Progenitor cell of endocrine pancreas (in vitro differentiated cells): ENCODE measurements around the gene RBM22. TPM values are rescaled to one million over a fixed set of nuclear protein-coding genes. Genes with fewer than 3 reads are reported as not detected.
A peak's percentile ranks its signal among the peaks of the same experiment; 100 is the strongest.

Experiments used
- DNase-seq: peaks from one replicate; pipeline ENCODE4 v3.0.0; 2021; ENCODE audit warnings: low spot score; ENCODE audit not compliant: unreplicated experiment
- H3K27ac Mint-ChIP-seq: 2 replicates; pipeline ENCODE4 v1.8.0; 2021; ENCODE audit warnings: mild to moderate bottlenecking, moderate library complexity, mixed read lengths
- H3K27me3 Mint-ChIP-seq: 2 replicates; pipeline ENCODE4 v1.8.0; 2021; ENCODE audit warnings: mixed read lengths
- H3K36me3 Mint-ChIP-seq: 2 replicates; pipeline ENCODE4 v1.8.0; 2022; ENCODE audit warnings: mixed read lengths; ENCODE audit not compliant: insufficient read depth
- H3K4me1 Mint-ChIP-seq: 2 replicates; pipeline ENCODE4 v1.8.0; 2021; ENCODE audit warnings: low read depth, mixed read lengths
- H3K4me3 Mint-ChIP-seq: 2 replicates; pipeline ENCODE4 v1.8.0; 2021; ENCODE audit warnings: low read depth, mild to moderate bottlenecking, moderate library complexity, mixed read lengths
- H3K9me3 Mint-ChIP-seq: 2 replicates; pipeline ENCODE4 v1.8.0; 2021; ENCODE audit warnings: low read depth, mixed read lengths
- CTCF ChIP-seq: fragments of 200-600 bp; sonication (generic); IDR thresholded peaks from one replicate; pipeline ENCODE4 v1.5.0; 2021; ENCODE audit warnings: antibody characterized with exemption, mild to moderate bottlenecking; ENCODE audit not compliant: unreplicated experiment
- total RNA-seq: library from RNA; stranded (reverse); gene quantifications from 2 replicates; pipeline ENCODE4 v1.2.1, GENCODE V29; 2021

Gene RBM22
- total RNA-seq, 1 donor from 2014 or later: 59.1 TPM

GRCh38 chr5:150734579-150735384, 33.9 kb upstream of the RBM22 start:
- no peak for TF ChIP-seq CTCF
- no peak overlapping the region for H3K4me3 Mint-ChIP-seq
- no peaks in the 10 kb centered on the region for H3K27me3 Mint-ChIP-seq
- peaks cover 62% of the 10 kb centered on the region for H3K36me3 Mint-ChIP-seq
- H3K9me3 Mint-ChIP-seq: peaks cover 23% of the 10 kb centered on the region
- no peak for DNase-seq
- no peaks in the 10 kb centered on the region for H3K4me1 Mint-ChIP-seq
- no peak overlapping the region for H3K27ac Mint-ChIP-seq

GRCh38 chr5:150731669-150732242, 30.9 kb upstream of the RBM22 start:
- H3K4me1 Mint-ChIP-seq: no peaks in the 10 kb centered on the region
- no peak for TF ChIP-seq CTCF
- H3K9me3 Mint-ChIP-seq: peaks cover 13% of the 10 kb centered on the region
- no peak overlapping the region for H3K4me3 Mint-ChIP-seq
- H3K36me3 Mint-ChIP-seq: peaks cover 46% of the 10 kb centered on the region
- no peaks in the 10 kb centered on the region for H3K27me3 Mint-ChIP-seq
- DNase-seq: no peak
- no peak overlapping the region for H3K27ac Mint-ChIP-seq

GRCh38 chr5:150729859-150730258, 29.0 kb upstream of the RBM22 start:
- peaks cover 28% of the 10 kb centered on the region for H3K36me3 Mint-ChIP-seq
- H3K4me3 Mint-ChIP-seq: no peak overlapping the region
- H3K4me1 Mint-ChIP-seq: no peaks in the 10 kb centered on the region
- DNase-seq: no peak
- no peak for TF ChIP-seq CTCF
- no peaks in the 10 kb centered on the region for H3K27me3 Mint-ChIP-seq
- peak overlapping the region; percentile 46 for H3K27ac Mint-ChIP-seq
- H3K9me3 Mint-ChIP-seq: no peaks in the 10 kb centered on the region

GRCh38 chr5:150723845-150724244, 23.0 kb upstream of the RBM22 start:
- no peak for DNase-seq
- H3K4me1 Mint-ChIP-seq: no peaks in the 10 kb centered on the region
- no peaks in the 10 kb centered on the region for H3K9me3 Mint-ChIP-seq
- H3K27ac Mint-ChIP-seq: no peak overlapping the region
- no peak overlapping the region for H3K4me3 Mint-ChIP-seq
- H3K36me3 Mint-ChIP-seq: peaks cover 25% of the 10 kb centered on the region
- no peak for TF ChIP-seq CTCF
- no peaks in the 10 kb centered on the region for H3K27me3 Mint-ChIP-seq

- DNase-seq: no peak
Observed at GRCh38 chr5:150710165-150710564, 9.3 kb upstream of the RBM22 start.

More at GRCh38 chr5:150710165-150710564, 9.3 kb upstream of the RBM22 start:
- peaks cover 7% of the 10 kb centered on the region for H3K36me3 Mint-ChIP-seq
- peaks cover 18% of the 10 kb centered on the region for H3K4me1 Mint-ChIP-seq
- H3K4me3 Mint-ChIP-seq: no peak overlapping the region
- H3K9me3 Mint-ChIP-seq: no peaks in the 10 kb centered on the region
- no peak overlapping the region for H3K27ac Mint-ChIP-seq
- H3K27me3 Mint-ChIP-seq: no peaks in the 10 kb centered on the region
- peak; percentile 16 for TF ChIP-seq CTCF
